ACC112 (cell line): ENCODE measurements around the gene TRAPPC12.

Experiments
- H2AFZ ChIP-seq: fragments of 200-600 bp; sonication (generic); one replicate; pipeline ENCODE4 v1.6.0; 2017; ENCODE audit warnings: antibody characterized with exemption, low read length; ENCODE audit not compliant: unreplicated experiment
- H3K27ac ChIP-seq: fragments of 200-600 bp; sonication (generic); 2 replicates; pipeline ENCODE4 v1.5.1; 2014; ENCODE audit warnings: low read depth, mild to moderate bottlenecking, antibody characterized with exemption, low read length, moderate library complexity
- H3K27me3 ChIP-seq: fragments of 200-600 bp; sonication (generic); 2 replicates; pipeline ENCODE4 v1.6.1; 2014; ENCODE audit warnings: mild to moderate bottlenecking, antibody characterized with exemption, low read length, moderate library complexity, mixed read lengths; ENCODE audit not compliant: insufficient read depth
- H3K36me3 ChIP-seq: fragments of 200-600 bp; sonication (generic); 2 replicates; pipeline ENCODE4 v1.6.1; 2016; ENCODE audit warnings: mild to moderate bottlenecking, antibody characterized with exemption, low read length, moderate library complexity, mixed read lengths; ENCODE audit not compliant: insufficient read depth
- H3K4me1 ChIP-seq: fragments of 200-600 bp; sonication (generic); one replicate; pipeline ENCODE4 v1.6.1; 2016; ENCODE audit warnings: low read length, mixed read lengths; ENCODE audit not compliant: insufficient read depth, unreplicated experiment, control insufficient read depth
- H3K4me3 ChIP-seq: fragments of 200-600 bp; sonication (generic); 2 replicates; pipeline ENCODE4 v1.5.1; 2014; ENCODE audit warnings: mild to moderate bottlenecking, low read depth, low read length
- H3K79me2 ChIP-seq: fragments of 200-600 bp; sonication (generic); one replicate; pipeline ENCODE4 v1.6.0; 2016; ENCODE audit warnings: low read length; ENCODE audit not compliant: control insufficient read depth, unreplicated experiment, insufficient read depth

The TRAPPC12 gene

GRCh38 chr2:3408781-3409180 lies 29.3 kb downstream of the TRAPPC12 start:
- Histone ChIP-seq H3K36me3 (no peaks in the 10 kb centered on the region), H3K4me1 (no peaks in the 10 kb centered on the region), H3K27me3 (no peaks in the 10 kb centered on the region), H3K27ac (no peak overlapping the region), H3K4me3 (no peak overlapping the region), H2AFZ (no peak overlapping the region), H3K79me2 (peaks cover 3% of the 10 kb centered on the region)

GRCh38 chr2:3409627-3410170 lies 30.2 kb downstream of the TRAPPC12 start:
- Histone ChIP-seq H3K36me3 (0 out of 2 replicates have a peak, but pooled peaks cover under 1% of the 10 kb centered on the region), H3K4me3 (no peak overlapping the region), H3K27ac (no peak overlapping the region), H3K4me1 (no peaks in the 10 kb centered on the region), H2AFZ (no peak overlapping the region), H3K79me2 (peaks cover 3% of the 10 kb centered on the region), H3K27me3 (no peaks in the 10 kb centered on the region)

GRCh38 chr2:3411103-3411502 lies 31.6 kb downstream of the TRAPPC12 start:
- peaks cover 3% of the 10 kb centered on the region for H3K79me2 ChIP-seq
- no peak overlapping the region for H3K27ac ChIP-seq

GRCh38 chr2:3413697-3414096 lies 34.2 kb downstream of the TRAPPC12 start:
- Histone ChIP-seq H3K27ac (no peak overlapping the region), H3K27me3 (no peaks in the 10 kb centered on the region), H3K36me3 (0 out of 2 replicates have a peak, but pooled peaks cover 5% of the 10 kb centered on the region), H3K4me1 (no peaks in the 10 kb centered on the region), H2AFZ (no peak overlapping the region), H3K79me2 (peaks cover 3% of the 10 kb centered on the region), H3K4me3 (no peak overlapping the region)

More at GRCh38 chr2:3411103-3411502, 31.6 kb downstream of the TRAPPC12 start:
- Histone ChIP-seq H3K4me3 (no peak overlapping the region), H3K4me1 (no peaks in the 10 kb centered on the region), H3K36me3 (0 out of 2 replicates have a peak, but pooled peaks cover 5% of the 10 kb centered on the region), H2AFZ (no peak overlapping the region), H3K27me3 (no peaks in the 10 kb centered on the region)

- H2AFZ ChIP-seq = no peak overlapping the region
- H3K4me1 ChIP-seq = no peaks in the 10 kb centered on the region
- H3K79me2 ChIP-seq = peaks cover 3% of the 10 kb centered on the region
- H3K27me3 ChIP-seq = no peaks in the 10 kb centered on the region
- no peak overlapping the region for H3K4me3 ChIP-seq
- no peak overlapping the region for H3K27ac ChIP-seq
- H3K36me3 ChIP-seq = 0 out of 2 replicates have a peak, but pooled peaks cover 5% of the 10 kb centered on the region
These were observed 34.8 kb downstream of the TRAPPC12 start for GRCh38 chr2:3414133-3414860.

GRCh38 chr2:3418766-3419404 lies 39.4 kb downstream of the TRAPPC12 start:
- H3K4me1 ChIP-seq = no peaks in the 10 kb centered on the region
- H3K4me3 ChIP-seq = no peak overlapping the region
- H3K36me3 ChIP-seq = peaks cover 8% of the 10 kb centered on the region; the same call in 1 of the 2 replicates
- H3K27ac ChIP-seq = no peak overlapping the region
- H3K27me3 ChIP-seq = no peaks in the 10 kb centered on the region
- H3K79me2 ChIP-seq = no peaks in the 10 kb centered on the region
- H2AFZ ChIP-seq = no peak overlapping the region

- no peak overlapping the region for H2AFZ ChIP-seq
- no peak overlapping the region for H3K27ac ChIP-seq
- H3K36me3 ChIP-seq = peaks cover 7% of the 10 kb centered on the region
- H3K4me3 ChIP-seq = no peak overlapping the region
- no peaks in the 10 kb centered on the region for H3K79me2 ChIP-seq
- no peaks in the 10 kb centered on the region for H3K4me1 ChIP-seq
- no peaks in the 10 kb centered on the region for H3K27me3 ChIP-seq
These were observed 40.7 kb downstream of the TRAPPC12 start for GRCh38 chr2:3420076-3420768.

GRCh38 chr2:3420769-3421397 lies 41.4 kb downstream of the TRAPPC12 start:
- Histone ChIP-seq H3K27ac (no peak overlapping the region), H2AFZ (no peak overlapping the region), H3K36me3 (peaks cover 12% of the 10 kb centered on the region), H3K79me2 (no peaks in the 10 kb centered on the region), H3K27me3 (no peaks in the 10 kb centered on the region), H3K4me1 (no peaks in the 10 kb centered on the region), H3K4me3 (no peak overlapping the region)

GRCh38 chr2:3421580-3421979 lies 42.1 kb downstream of the TRAPPC12 start:
- no peak overlapping the region for H3K4me3 ChIP-seq
- no peak overlapping the region for H2AFZ ChIP-seq
- H3K4me1 ChIP-seq = no peaks in the 10 kb centered on the region
- H3K27me3 ChIP-seq = no peaks in the 10 kb centered on the region
- peaks cover 19% of the 10 kb centered on the region for H3K36me3 ChIP-seq
- H3K79me2 ChIP-seq = no peaks in the 10 kb centered on the region
- H3K27ac ChIP-seq = no peak overlapping the region

GRCh38 chr2:3422161-3422779 lies 42.8 kb downstream of the TRAPPC12 start:
- Histone ChIP-seq H3K79me2 (no peaks in the 10 kb centered on the region), H3K36me3 (peaks cover 20% of the 10 kb centered on the region), H3K27me3 (no peaks in the 10 kb centered on the region), H3K27ac (no peak overlapping the region), H3K4me3 (no peak overlapping the region), H3K4me1 (no peaks in the 10 kb centered on the region), H2AFZ (no peak overlapping the region)
